ENCODE measurements around the gene HEXB. TPM values are rescaled to one million over a fixed set of nuclear protein-coding genes. Genes with fewer than 3 reads are reported as not detected.

Gene HEXB
- total and polyA plus RNA-seq, 2 of the 8 experiments (the other 6 are each of a cell fraction or from before 2014, with no cell fraction given), result 39.7 to 69.2 TPM

DNA sequence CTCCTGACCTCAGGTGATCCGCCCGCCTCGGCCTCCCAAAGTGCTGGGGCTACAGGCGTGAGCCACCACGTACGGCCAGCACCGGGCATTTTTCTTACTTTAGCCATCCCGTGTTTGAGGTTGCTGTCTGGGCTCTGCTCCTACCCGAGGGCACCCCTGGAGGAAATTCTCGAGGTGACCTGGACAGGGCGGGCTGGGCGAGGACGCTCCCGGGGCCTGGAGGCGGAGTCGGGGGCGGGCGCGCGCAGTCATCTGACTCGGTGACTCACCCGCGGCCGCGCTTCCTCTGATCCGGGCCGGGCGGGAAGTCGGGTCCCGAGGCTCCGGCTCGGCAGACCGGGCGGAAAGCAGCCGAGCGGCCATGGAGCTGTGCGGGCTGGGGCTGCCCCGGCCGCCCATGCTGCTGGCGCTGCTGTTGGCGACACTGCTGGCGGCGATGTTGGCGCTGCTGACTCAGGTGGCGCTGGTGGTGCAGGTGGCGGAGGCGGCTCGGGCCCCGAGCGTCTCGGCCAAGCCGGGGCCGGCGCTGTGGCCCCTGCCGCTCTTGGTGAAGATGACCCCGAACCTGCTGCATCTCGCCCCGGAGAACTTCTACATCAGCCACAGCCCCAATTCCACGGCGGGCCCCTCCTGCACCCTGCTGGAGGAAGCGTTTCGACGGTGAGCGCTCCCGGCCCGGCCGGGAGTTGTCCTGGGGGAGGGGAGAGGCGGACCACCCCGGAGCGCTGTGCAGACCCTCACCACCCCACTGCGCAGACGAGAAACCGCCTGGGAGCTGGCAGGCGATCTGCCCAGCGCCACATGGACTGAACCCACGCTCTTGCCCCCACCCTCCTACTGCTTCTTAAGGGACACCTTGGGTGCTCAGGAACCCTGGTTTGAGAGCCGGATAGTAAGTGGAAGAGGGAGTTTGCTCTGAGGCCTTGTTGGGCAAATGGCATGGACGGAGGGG, at the start of gene HEXB (continued):
- TF ChIP-seq SAP30 (IDR thresholded peaks at IDR 0.05; ENCODE audit: insufficient read depth, insufficient replicate concordance, low read length), result no peak
- TF ChIP-seq SP4 (IDR thresholded peaks at IDR 0.05; ENCODE audit: low read length), result no peak
- TF ChIP-seq SUZ12 (IDR thresholded peaks at IDR 0.05; ENCODE audit: low read length), result no peak; the same call in 1 of the 2 replicates
- TF ChIP-seq EP300 (IDR thresholded peaks at IDR 0.05; ENCODE audit: borderline replicate concordance in 1 of 2, low read depth in 2 of 2, low read length in 2 of 2), result no peak
- no peak for TF ChIP-seq CEBPB (IDR thresholded peaks at IDR 0.05; ENCODE audit: low read depth, low read length)
- no peak for TF ChIP-seq BCL11A (IDR thresholded peaks at IDR 0.05; ENCODE audit: low read depth in 2 of 2, low read length in 2 of 2)
- peak; percentile 68 for TF ChIP-seq KDM1A (IDR thresholded peaks at IDR 0.05; ENCODE audit: borderline replicate concordance, low read length)
- no peak for TF ChIP-seq EGR1 (IDR thresholded peaks at IDR 0.05; ENCODE audit: borderline replicate concordance, low read depth, low read length)
- TF ChIP-seq JUN (IDR thresholded peaks at IDR 0.05; ENCODE audit: low read depth, low read length), result 0 out of 2 replicates have a peak, but pooled peaks have one; percentile 29
- TF ChIP-seq, protein P1, sequence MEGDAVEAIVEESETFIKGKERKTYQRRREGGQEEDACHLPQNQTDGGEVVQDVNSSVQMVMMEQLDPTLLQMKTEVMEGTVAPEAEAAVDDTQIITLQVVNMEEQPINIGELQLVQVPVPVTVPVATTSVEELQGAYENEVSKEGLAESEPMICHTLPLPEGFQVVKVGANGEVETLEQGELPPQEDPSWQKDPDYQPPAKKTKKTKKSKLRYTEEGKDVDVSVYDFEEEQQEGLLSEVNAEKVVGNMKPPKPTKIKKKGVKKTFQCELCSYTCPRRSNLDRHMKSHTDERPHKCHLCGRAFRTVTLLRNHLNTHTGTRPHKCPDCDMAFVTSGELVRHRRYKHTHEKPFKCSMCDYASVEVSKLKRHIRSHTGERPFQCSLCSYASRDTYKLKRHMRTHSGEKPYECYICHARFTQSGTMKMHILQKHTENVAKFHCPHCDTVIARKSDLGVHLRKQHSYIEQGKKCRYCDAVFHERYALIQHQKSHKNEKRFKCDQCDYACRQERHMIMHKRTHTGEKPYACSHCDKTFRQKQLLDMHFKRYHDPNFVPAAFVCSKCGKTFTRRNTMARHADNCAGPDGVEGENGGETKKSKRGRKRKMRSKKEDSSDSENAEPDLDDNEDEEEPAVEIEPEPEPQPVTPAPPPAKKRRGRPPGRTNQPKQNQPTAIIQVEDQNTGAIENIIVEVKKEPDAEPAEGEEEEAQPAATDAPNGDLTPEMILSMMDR (IDR thresholded peaks at IDR 0.05; ENCODE audit: control extremely low read depth in 1 of 3, insufficient read depth in 1 of 3, low read depth in 1 of 3, low read length in 3 of 3), result peak in 2 of 3 experiments; percentile 8 to 24; a peak in 2 of 4 replicates
- TF ChIP-seq BRCA1 (IDR thresholded peaks at IDR 0.05; ENCODE audit: low read depth, low read length), result no peak
- TF ChIP-seq SRF (IDR thresholded peaks at IDR 0.05; ENCODE audit: low read depth, low read length), result no peak
- TF ChIP-seq, protein P2, sequence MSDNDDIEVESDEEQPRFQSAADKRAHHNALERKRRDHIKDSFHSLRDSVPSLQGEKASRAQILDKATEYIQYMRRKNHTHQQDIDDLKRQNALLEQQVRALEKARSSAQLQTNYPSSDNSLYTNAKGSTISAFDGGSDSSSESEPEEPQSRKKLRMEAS (IDR thresholded peaks at IDR 0.05), result no peak
- no peak for TF ChIP-seq TEAD4 (IDR thresholded peaks at IDR 0.05; ENCODE audit: low read depth, low read length)
- no peak for TF ChIP-seq KDM5A (IDR thresholded peaks at IDR 0.05; ENCODE audit: low read length)
- TF ChIP-seq SP2 (IDR thresholded peaks at IDR 0.05; ENCODE audit: low read length), result no peak
- TF ChIP-seq YY1 (IDR thresholded peaks at IDR 0.05; ENCODE audit: low read depth, low read length), result peak; percentile 73; the same call in 1 of the 2 replicates
- TF ChIP-seq PHF8 (conservative IDR thresholded peaks at IDR 0.05; ENCODE audit: low read depth, low read length), result peak; percentile 93
- no peak for TF ChIP-seq NRF1 (IDR thresholded peaks at IDR 0.05; ENCODE audit: low read depth, low read length)
- no peak for TF ChIP-seq HDAC6 (IDR thresholded peaks at IDR 0.05; ENCODE audit: low read depth, low read length)
- no peak for TF ChIP-seq GTF2F1 (IDR thresholded peaks at IDR 0.05; ENCODE audit: borderline replicate concordance, low read depth, low read length)
- TF ChIP-seq POLR2A (IDR thresholded peaks at IDR 0.05; ENCODE audit: control extremely low read depth in 1 of 2, low read depth in 2 of 2, low read length in 2 of 2), result peak in 1 of 2 experiments; percentile 90; a peak in 2 of 3 replicates
